NCI-H82 treated with DMSO at 0.1 percent for 48 hours (cell line): Measurements from ENCODE around the gene MAP2K7.
"Not testable (repeated sequence)": the region's sequence is repeated elsewhere in the genome, so short reads cannot be mapped to it uniquely, and the experiment has no call there.

ENCODE experiments used
- DNase-seq: peaks from one replicate; lab custom pipeline; 2025; ENCODE audit not compliant: unreplicated experiment; lab: John Stamatoyannopoulos, UW

Gene MAP2K7

GRCh38 chr19:7903244-7904073 lies at the start of gene MAP2K7:
Gene MAP2K7 (plus strand): TSS chr19:7903877. CDS start chr19:7903945, 68 bp downstream.
- peak; percentile 97 for DNase-seq

- DNase-seq: no peak
These were observed 48.1 kb upstream of the MAP2K7 start for GRCh38 chr19:7855426-7856108.

GRCh38 chr19:7856109-7856591 lies 47.5 kb upstream of the MAP2K7 start:
- DNase-seq: no peak

- no peak for DNase-seq
These were observed 46.7 kb upstream of the MAP2K7 start for GRCh38 chr19:7856679-7857663.

DNA sequence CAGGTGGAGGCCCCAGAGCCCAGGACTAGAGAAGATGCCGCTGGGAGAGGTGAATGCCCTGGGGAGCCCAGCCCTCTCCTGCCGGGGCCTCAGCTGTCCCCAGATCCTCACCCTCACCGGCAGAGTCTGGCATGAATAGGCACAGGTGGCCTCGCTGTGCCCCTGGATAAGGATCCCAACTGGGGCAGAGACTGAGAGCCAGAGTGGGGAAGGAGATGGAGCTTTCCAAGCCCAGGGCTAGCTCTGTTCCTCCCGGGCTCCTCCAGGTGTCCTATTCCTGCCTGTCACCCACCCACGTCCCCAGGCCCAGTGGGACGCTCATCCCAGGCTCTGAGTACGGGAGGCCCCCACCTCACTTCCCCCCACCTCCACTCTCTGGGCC lies 46.0 kb upstream of the MAP2K7 start:
- no peak for DNase-seq

DNA sequence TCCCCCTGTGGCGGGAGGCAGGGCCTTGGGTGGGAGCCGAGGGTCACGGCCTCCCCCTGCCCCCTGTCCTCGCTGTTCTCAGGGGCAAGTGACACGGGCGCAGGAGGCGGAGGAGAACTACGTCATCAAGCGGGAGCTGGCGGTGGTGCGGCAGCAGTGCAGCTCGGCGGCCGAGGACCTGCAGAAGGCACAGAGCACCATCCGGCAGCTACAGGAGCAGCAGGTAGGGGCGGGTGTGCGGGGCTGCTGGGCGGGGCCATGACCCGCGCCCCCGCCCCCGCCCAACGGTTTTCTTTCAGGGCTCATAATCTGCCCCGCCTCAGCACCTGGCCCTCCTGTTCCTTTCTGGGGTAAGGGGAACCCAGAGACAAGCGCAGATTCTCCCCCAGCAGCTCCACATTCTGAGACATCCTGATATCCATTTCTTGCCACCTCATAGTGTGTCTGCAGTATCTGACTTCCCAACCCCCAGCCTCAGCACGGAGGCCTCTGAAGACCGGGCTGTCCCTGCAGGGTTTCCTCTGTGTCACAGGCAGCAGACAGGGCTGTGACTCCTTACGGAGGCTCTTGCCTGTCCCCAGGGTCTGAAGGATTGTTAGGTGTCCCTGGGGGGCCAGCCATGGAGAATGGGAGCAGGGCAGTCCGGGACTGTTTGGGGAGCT lies 45.4 kb upstream of the MAP2K7 start:
- peak; percentile 58 for DNase-seq

DNA sequence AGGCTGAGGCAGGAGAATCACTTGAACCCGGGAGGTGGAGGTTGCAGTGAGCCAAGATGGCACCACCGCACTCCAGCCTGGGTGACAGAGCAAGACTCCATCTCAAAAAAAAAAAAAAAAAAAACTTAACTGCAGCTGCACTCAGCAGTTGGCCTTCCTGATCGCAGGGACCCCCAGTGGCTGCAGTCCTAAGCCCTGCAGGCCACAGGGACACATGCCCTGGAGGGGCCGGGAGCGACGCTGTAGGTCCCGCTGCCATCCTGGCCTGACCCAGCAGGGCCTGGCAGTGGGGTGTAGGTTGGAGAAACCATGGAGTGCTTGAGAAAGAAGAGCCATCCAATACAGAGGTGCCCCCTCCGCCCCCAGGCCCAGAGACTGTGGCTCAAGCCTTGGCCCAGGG lies 44.6 kb upstream of the MAP2K7 start:
- DNase-seq: not testable (repeated sequence)

DNA sequence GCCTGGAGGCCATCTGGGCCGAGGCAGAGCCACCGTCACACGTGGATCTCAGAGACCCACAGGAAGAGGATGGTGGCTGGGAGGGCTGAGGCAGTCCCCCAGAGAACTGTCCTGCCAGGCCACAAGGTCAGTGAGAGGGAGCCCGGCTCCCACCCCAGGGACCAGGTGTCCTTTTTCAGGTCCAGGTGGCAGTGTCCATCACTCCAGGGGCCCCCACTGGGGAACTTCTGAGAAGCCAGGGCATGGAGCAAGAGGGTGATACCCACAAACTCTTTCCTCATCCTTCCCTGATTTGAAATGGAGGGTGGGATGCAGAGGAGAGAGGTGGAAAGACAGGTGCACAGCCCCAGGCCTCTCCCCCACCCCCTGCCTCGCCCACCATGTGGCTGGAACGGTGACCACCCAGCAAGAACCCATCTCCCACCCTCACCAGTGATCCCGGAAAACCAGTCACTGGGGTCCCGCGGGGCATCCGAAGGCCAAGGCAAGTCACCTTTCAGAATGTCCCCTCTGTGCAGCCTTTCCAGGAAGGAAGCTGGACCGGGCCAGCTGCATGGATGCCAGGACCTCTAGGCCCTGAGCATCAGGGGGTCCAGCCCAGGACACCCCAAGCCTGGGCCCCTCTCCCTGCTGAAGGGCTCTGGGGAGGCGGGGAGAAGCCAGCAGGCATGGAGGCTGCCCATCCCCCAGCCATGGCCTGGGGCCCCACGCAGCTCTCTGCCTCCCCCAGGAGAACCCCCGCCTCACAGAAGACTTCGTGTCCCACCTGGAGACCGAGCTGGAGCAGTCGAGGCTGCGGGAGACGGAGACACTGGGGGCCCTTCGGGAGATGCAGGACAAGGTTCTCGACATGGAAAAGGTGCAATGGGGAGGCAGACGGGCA lies 43.6 kb upstream of the MAP2K7 start:
- DNase-seq: no peak

- DNase-seq: no peak
These were observed 42.7 kb upstream of the MAP2K7 start for GRCh38 chr19:7860714-7861618.

DNA sequence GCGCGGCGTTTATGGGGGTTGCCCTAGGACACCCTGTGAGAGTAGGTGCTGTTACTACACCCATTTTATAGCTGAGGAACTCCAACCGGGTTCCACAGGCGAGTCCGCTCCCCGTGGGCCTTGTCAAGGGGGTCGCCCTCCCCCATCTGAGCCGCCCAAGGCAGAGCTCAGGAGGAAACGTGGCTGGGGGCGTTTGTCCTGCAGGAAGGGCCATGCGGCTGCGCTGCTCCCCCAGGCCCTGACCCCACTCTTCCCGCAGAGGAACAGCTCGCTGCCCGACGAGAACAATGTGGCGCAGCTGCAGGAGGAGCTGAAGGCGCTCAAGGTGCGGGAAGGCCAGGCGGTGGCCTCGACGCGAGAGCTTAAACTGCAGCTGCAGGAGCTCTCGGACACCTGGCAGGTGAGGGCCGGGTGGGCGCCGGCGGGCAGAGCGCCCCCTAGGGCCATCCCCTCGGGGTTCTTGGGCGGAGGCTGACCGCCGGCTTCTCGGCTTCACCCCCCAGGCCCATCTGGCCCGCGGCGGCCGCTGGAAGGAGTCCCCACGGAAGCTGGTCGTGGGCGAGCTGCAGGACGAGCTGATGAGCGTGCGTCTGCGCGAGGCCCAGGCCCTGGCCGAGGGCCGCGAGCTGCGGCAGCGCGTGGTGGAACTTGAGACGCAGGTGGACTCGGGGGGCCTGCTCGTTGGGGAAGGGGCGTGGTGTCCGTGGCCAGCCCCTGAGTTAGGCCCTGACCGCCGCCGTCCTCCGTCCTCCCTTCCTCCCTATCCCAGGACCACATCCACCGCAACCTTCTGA lies 41.9 kb upstream of the MAP2K7 start:
- no peak for DNase-seq

- DNase-seq: no peak
These were observed 41.2 kb upstream of the MAP2K7 start for GRCh38 chr19:7862413-7862951.

DNA sequence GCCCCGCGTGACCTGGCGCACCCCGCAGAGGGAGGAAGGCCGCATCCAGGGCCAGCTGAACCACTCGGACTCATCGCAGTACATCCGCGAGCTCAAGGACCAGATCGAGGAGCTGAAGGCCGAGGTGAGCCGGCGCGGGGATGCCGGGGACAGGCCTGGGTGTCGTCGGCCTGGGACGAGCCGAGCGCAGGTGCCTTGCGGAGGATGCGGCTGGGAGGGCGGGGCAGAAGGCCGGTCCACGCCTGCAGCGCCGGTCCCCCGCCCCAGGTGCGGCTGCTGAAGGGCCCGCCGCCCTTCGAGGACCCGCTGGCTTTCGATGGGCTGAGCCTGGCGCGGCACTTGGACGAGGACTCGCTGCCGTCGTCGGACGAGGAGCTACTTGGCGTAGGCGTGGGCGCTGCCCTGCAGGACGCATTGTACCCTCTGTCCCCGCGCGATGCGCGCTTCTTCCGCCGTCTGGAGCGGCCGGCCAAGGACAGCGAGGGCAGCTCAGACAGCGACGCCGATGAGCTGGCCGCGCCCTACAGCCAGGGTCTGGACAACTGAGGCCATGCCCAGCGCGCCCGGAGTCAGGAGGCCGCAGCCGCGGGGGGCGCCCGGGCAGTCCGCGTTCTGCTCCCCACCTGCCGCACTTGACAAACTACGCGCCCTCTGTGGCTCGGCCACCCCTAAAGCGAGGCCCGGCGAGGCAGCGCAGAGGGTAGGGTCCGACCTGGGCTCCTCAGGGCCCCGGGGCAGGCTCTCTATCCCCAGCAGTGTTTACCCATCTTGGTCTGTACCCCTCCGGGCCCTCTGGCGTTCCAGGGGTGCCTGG lies 40.3 kb upstream of the MAP2K7 start:
- DNase-seq: no peak

GRCh38 chr19:7863971-7864689 lies 39.5 kb upstream of the MAP2K7 start:
- no peak for DNase-seq

DNA sequence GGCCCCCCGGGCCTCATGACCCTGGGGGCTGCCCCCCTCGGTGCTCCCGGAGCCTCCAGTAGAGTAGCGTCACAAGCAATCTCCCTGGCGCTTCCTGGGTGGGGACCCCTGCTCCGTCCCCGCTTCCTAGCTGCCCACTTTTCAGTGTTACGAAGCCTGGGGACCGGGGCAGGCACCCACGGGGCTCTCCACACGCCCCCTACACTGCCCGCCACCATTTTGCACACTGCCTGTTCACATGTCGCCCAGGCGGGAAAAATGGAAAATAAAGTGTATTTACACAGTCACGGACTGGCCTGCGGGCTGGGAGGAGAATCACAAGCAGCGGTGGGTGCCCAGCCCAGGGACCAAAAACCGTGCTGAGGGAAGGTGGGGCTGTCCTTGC lies 39.0 kb upstream of the MAP2K7 start:
- no peak for DNase-seq

GRCh38 chr19:7865262-7865911 lies 38.3 kb upstream of the MAP2K7 start:
- no peak for DNase-seq
